Measurements from ENCODE around the gene ARHGEF1. TPM values are rescaled to one million over a fixed set of nuclear protein-coding genes. Genes with fewer than 3 reads are reported as not detected.

ARHGEF1 gene
- total RNA-seq, 1 donor from 2014 or later, result 197 TPM

GRCh38 chr19:41926028-41926762 lies 43.2 kb downstream of the ARHGEF1 start:
- H3K27me3 ChIP-seq, result peaks cover 77% of the 10 kb centered on the region
- ATAC-seq (no peak), DNase-seq (no peak)

DNA sequence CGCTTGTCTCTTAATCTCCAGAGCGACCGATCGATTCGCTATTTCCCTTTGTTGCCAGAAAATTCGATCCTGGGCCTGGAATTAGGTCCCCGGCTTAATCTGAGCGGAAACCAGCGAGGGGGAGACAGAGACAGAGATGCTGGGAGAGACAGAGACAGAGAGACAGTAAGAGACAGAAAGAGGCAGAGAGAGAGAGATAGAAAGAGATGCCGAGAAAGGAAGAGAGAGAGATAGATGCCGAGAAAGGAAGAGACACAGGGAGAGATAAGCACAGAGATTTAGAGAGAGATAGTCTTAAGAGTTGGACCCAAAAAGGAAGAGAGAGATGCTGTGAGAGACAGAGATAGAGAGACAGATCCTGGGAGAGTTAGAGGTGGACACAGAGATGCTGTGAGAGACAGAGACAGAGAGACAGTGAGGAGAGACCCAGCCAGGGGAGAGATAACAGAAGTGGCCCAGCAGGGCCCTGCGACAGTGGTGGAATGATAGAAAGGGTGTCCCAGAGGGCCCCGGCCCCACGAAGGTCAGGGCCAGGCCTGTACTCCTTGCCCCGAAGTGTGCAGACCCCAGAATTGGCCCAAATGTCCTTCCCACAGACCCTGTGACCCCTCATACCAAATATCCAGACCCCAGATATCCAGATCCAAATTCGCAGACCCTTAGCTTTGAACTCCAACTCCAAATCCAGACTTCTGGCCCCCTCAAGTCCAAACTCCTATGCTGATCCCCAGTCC lies 43.9 kb downstream of the ARHGEF1 start:
- ATAC-seq, result no peak
- intact Hi-C loops (cut with DNase I), result no loop called here
- H3K9me3 ChIP-seq, result no peaks in the 10 kb centered on the region

More at GRCh38 chr19:41926028-41926762, 43.2 kb downstream of the ARHGEF1 start:
- H3K27ac ChIP-seq, result no peak overlapping the region
- H3K4me1 ChIP-seq, result peaks cover 12% of the 10 kb centered on the region
- no peaks in the 10 kb centered on the region for H3K9me3 ChIP-seq
- TF ChIP-seq, protein P1, sequence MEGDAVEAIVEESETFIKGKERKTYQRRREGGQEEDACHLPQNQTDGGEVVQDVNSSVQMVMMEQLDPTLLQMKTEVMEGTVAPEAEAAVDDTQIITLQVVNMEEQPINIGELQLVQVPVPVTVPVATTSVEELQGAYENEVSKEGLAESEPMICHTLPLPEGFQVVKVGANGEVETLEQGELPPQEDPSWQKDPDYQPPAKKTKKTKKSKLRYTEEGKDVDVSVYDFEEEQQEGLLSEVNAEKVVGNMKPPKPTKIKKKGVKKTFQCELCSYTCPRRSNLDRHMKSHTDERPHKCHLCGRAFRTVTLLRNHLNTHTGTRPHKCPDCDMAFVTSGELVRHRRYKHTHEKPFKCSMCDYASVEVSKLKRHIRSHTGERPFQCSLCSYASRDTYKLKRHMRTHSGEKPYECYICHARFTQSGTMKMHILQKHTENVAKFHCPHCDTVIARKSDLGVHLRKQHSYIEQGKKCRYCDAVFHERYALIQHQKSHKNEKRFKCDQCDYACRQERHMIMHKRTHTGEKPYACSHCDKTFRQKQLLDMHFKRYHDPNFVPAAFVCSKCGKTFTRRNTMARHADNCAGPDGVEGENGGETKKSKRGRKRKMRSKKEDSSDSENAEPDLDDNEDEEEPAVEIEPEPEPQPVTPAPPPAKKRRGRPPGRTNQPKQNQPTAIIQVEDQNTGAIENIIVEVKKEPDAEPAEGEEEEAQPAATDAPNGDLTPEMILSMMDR (IDR thresholded peaks at IDR 0.05), result no peak
- H3K4me3 ChIP-seq, result no peak overlapping the region
- intact Hi-C loops (cut with DNase I), result no loop called here
- H3K36me3 ChIP-seq, result no peaks in the 10 kb centered on the region

GRCh38 chr19:41927497-41928192 lies 44.7 kb downstream of the ARHGEF1 start:
- Histone ChIP-seq H3K9me3 (no peaks in the 10 kb centered on the region), H3K36me3 (no peaks in the 10 kb centered on the region), H3K4me3 (peak overlapping the region; percentile 50), H3K4me1 (peaks cover 12% of the 10 kb centered on the region), H3K27ac (no peak overlapping the region), H3K27me3 (peaks cover 78% of the 10 kb centered on the region)
- intact Hi-C loops (cut with DNase I), result no loop called here
- TF ChIP-seq, protein P1 (IDR thresholded peaks at IDR 0.05), result no peak
- no peak for DNase-seq
- no peak for ATAC-seq

More for the DNA sequence above, 43.9 kb downstream of the ARHGEF1 start:
- TF ChIP-seq, protein P1 (IDR thresholded peaks at IDR 0.05), result no peak
- Histone ChIP-seq H3K4me1 (peaks cover 12% of the 10 kb centered on the region), H3K4me3 (no peak overlapping the region), H3K36me3 (no peaks in the 10 kb centered on the region), H3K27me3 (peaks cover 78% of the 10 kb centered on the region), H3K27ac (no peak overlapping the region)
- DNase-seq, result no peak

DNA sequence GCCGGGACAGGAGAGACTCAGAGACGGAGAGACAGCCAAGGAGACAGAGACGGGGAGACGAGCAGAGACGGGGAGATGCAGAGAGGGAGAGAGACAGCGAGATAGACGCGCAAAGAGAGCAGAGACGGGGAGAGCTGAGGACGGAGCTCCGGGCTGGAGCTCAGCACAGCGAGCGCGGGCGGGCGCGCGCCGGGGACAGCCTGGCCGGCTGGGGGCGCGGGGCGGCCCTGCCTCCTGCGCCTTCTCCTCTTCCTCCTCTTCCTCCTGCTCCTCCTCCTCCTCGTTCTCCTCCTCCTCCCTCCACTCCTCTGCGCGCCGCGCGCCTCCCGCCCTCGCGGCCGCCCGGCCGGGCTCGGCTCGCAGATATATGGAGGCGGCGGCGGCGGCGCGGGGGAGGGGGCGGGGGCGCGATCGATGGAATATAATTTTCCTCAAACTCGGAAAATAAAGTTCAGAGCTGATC lies 45.3 kb downstream of the ARHGEF1 start, which contains the start of gene ERFL:
Gene ERFL (minus strand): TSS at position 229 of the 463 bp plus-strand sequence. CDS start 15,530 bp downstream, outside the sequence.
- H3K4me3 ChIP-seq, result peak within 1 kb of the TSS; percentile 50
- DNase-seq (no peak), ATAC-seq (peak; percentile 40)
- no peaks in the 10 kb centered on the region for H3K36me3 ChIP-seq
- peaks cover 12% of the 10 kb centered on the region for H3K4me1 ChIP-seq
- TF ChIP-seq, protein P1 (IDR thresholded peaks at IDR 0.05), result no peak
- intact Hi-C loops (cut with DNase I), result no loop called here
- H3K9me3 ChIP-seq, result no peaks in the 10 kb centered on the region
- H3K27ac ChIP-seq, result no peak within 1 kb of the TSS
- H3K27me3 ChIP-seq, result peaks cover 77% of the 10 kb centered on the region

DNA sequence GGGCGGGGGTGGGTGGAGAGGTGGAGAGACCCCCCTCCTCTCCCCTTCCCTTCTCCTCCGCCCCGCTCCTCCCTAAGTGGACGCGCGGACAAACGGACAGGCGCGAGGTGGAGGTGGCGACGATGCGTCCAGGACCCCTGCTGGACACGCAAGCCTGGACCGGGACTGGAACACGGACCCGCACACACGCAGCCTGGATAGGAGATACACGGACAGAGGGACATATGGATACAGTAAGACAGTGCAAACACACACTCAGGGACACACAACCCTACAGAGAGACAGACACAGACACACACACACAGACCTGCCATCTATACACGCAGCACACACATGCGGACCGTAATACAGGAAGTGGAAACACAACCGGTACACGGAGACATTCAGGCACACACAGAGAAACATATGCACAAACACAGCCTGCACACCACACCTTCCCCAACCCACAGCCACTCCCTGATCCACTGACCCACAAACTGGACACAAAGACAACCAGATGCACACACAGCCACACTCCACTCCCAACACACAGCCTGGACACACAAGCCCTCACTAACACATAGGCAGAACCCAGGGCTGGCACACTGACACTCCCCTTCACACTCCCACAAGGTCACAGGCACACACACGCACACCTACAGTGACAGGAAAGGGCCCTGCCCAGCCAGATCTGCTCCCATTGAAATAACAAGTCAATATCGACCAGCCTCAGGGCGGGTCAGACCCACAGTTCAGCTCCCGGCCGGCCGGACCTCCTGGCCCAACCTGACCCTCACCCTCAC lies 46.0 kb downstream of the ARHGEF1 start:
- intact Hi-C loops (cut with DNase I), result no loop called here
- H3K4me1 ChIP-seq, result peaks cover 12% of the 10 kb centered on the region
- H3K9me3 ChIP-seq, result no peaks in the 10 kb centered on the region
- no peak overlapping the region for H3K27ac ChIP-seq
- H3K36me3 ChIP-seq, result no peaks in the 10 kb centered on the region
- TF ChIP-seq, protein P1 (IDR thresholded peaks at IDR 0.05), result no peak
- DNase-seq, result no peak
- H3K27me3 ChIP-seq, result peaks cover 77% of the 10 kb centered on the region
- ATAC-seq, result peak; percentile 16
- peak overlapping the region; percentile 50 for H3K4me3 ChIP-seq

Measured in upper lobe of right lung (tissue), 1 donor.